SK-N-SH treated with all-trans-retinoic acid at 6 μM for 48 hours (cell line): ENCODE measurements around the gene SDC4.

Experiments used
- ATAC-seq: fragments of 200-7000 bp; cut with Tn5 transposase; 3 replicates; pipeline ENCODE4 v1.9.1; 2020; ENCODE audit warnings: mild to moderate bottlenecking, moderate library complexity
- ARNTL ChIP-seq: fragments of 450-650 bp; formaldehyde crosslinking; IDR thresholded peaks from 2 replicates; pipeline ENCODE4 v1.5.0; 2020; ENCODE audit warnings: low read depth, mild to moderate bottlenecking, moderate library complexity, borderline replicate concordance
- BACH2 ChIP-seq: fragments of 250-450 bp; sonication (Bioruptor Pico); IDR thresholded peaks from 2 replicates; pipeline ENCODE4 v1.9.0; 2021; ENCODE audit warnings: mild to moderate bottlenecking, borderline replicate concordance
- CSDC2 ChIP-seq: fragments of 250-450 bp; sonication (Bioruptor Pico); IDR thresholded peaks from 2 replicates; pipeline ENCODE4 v1.5.0; 2020; ENCODE audit warnings: mild to moderate bottlenecking, moderate library complexity
- ESRRG ChIP-seq: fragments of 250-450 bp; sonication (Bioruptor Pico); IDR thresholded peaks from 2 replicates; pipeline ENCODE4 v1.6.1; 2021; ENCODE audit warnings: mild to moderate bottlenecking
- GLIS3 ChIP-seq: fragments of 250-450 bp; sonication (Bioruptor Pico); IDR thresholded peaks from 2 replicates; pipeline ENCODE4 v1.5.0; 2020; ENCODE audit warnings: mild to moderate bottlenecking, moderate library complexity
- ISL1 ChIP-seq: fragments of 250-450 bp; sonication (Bioruptor Pico); IDR thresholded peaks from 2 replicates; pipeline ENCODE4 v2.1.2; 2022; ENCODE audit warnings: mild to moderate bottlenecking, moderate library complexity
- OSR1 ChIP-seq: fragments of 250-450 bp; sonication (Bioruptor Pico); IDR thresholded peaks from 2 replicates; pipeline ENCODE4 v1.8.0; 2022; ENCODE audit warnings: moderate library complexity, mild to moderate bottlenecking, inconsistent platforms
- PPARA ChIP-seq: fragments of 250-450 bp; sonication (Bioruptor Pico); IDR thresholded peaks from 2 replicates; pipeline ENCODE4 v1.5.0; 2020; ENCODE audit warnings: mild to moderate bottlenecking, borderline replicate concordance
- RARB ChIP-seq: fragments of 250-450 bp; sonication (Bioruptor Pico); IDR thresholded peaks from 2 replicates; pipeline ENCODE4 v1.8.0; 2021; ENCODE audit warnings: mild to moderate bottlenecking, moderate library complexity
- SNAI2 ChIP-seq: fragments of 250-450 bp; sonication (Bioruptor Pico); IDR thresholded peaks from 2 replicates; pipeline ENCODE4 v1.5.0; 2020; ENCODE audit warnings: mild to moderate bottlenecking, moderate library complexity
- TCF4 ChIP-seq: fragments of 250-450 bp; sonication (Bioruptor Pico); IDR thresholded peaks from 2 replicates; pipeline ENCODE4 v1.8.0; 2021; ENCODE audit warnings: mild to moderate bottlenecking, moderate library complexity, borderline replicate concordance
- TOX ChIP-seq: fragments of 250-450 bp; sonication (Bioruptor Pico); IDR thresholded peaks from 2 replicates; pipeline ENCODE4 v1.8.0; 2021; ENCODE audit warnings: mild to moderate bottlenecking, moderate library complexity, borderline replicate concordance
- ZC3H10 ChIP-seq: fragments of 250-450 bp; sonication (Bioruptor Pico); IDR thresholded peaks from 2 replicates; pipeline ENCODE4 v1.5.1; 2021; ENCODE audit warnings: mild to moderate bottlenecking, moderate library complexity
- ZFP3 ChIP-seq: fragments of 250-450 bp; sonication (Bioruptor Pico); IDR thresholded peaks from 2 replicates; pipeline ENCODE4 v1.5.0; 2020; ENCODE audit warnings: mild to moderate bottlenecking, moderate library complexity
- ZFP30 ChIP-seq: fragments of 450-650 bp; formaldehyde crosslinking; IDR thresholded peaks from 2 replicates; pipeline ENCODE4 v1.5.0; 2022; ENCODE audit warnings: mild to moderate bottlenecking, moderate library complexity
- ZNF565 ChIP-seq: fragments of 450-650 bp; formaldehyde crosslinking; conservative IDR thresholded peaks from 2 replicates; pipeline ENCODE4 v1.5.0; 2020; ENCODE audit warnings: low read depth, mild to moderate bottlenecking, moderate library complexity
- ZNF70 ChIP-seq: fragments of 450-650 bp; formaldehyde crosslinking; IDR thresholded peaks from 2 replicates; pipeline ENCODE4 v1.5.0; 2020; ENCODE audit warnings: mild to moderate bottlenecking, moderate library complexity
- ZNF8 ChIP-seq: fragments of 450-650 bp; formaldehyde crosslinking; IDR thresholded peaks from 2 replicates; pipeline ENCODE4 v1.5.0; 2020; ENCODE audit warnings: mild to moderate bottlenecking, moderate library complexity
- TF ChIP-seq, protein P1 (sequence below): fragments of 250-450 bp; sonication (Bioruptor Pico); IDR thresholded peaks from 2 replicates; pipeline ENCODE4 v1.8.0; 2021; ENCODE audit warnings: low read depth, mild to moderate bottlenecking, moderate library complexity, borderline replicate concordance
- TF ChIP-seq, protein P2 (sequence below): fragments of 250-450 bp; sonication (Bioruptor Pico); IDR thresholded peaks from 2 replicates; pipeline ENCODE4 v1.5.0; 2020; ENCODE audit warnings: mild to moderate bottlenecking, moderate library complexity
- TF ChIP-seq, protein P3 (sequence below): fragments of 250-450 bp; sonication (Bioruptor Pico); IDR thresholded peaks from 2 replicates; pipeline ENCODE4 v1.8.0; 2020; ENCODE audit warnings: mild to moderate bottlenecking, moderate library complexity, borderline replicate concordance
- TF ChIP-seq, protein P4 (sequence below): fragments of 250-450 bp; sonication (Bioruptor Pico); IDR thresholded peaks from 2 replicates; pipeline ENCODE4 v1.5.1; 2020; ENCODE audit warnings: low read depth, mild to moderate bottlenecking, moderate library complexity

Gene SDC4

DNA sequence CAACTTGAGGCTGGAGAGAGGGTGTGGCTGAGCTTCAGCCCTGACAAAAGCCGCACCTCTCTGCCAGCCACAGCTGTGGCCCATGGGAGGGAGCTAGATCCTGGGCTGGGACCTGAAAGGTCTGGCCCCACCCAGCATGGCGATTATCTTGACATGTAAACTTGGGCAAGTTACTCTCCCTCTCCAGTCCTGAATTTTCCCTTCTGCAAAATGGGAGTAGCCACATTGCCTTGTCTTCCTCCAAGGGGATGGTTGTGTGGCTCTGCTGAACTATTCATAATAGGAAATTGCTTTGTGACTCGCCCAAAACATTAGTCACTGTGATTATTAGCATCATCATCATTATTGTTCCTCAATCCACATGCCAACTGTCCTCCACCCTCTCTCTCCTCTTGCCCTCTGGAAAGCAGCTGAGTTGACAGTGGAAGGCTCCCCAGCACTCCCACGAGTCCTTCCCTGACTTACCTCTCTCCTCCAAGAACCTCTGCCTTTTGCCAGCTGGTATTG lies 64.6 kb downstream of the SDC4 start:
- ATAC-seq, result no peak
- TF ChIP-seq ZFP3, result no peak
- TF ChIP-seq CSDC2 (CRISPR knock-in tag), result no peak
- TF ChIP-seq RARB (CRISPR knock-in tag), result no peak
- TF ChIP-seq, protein P1, sequence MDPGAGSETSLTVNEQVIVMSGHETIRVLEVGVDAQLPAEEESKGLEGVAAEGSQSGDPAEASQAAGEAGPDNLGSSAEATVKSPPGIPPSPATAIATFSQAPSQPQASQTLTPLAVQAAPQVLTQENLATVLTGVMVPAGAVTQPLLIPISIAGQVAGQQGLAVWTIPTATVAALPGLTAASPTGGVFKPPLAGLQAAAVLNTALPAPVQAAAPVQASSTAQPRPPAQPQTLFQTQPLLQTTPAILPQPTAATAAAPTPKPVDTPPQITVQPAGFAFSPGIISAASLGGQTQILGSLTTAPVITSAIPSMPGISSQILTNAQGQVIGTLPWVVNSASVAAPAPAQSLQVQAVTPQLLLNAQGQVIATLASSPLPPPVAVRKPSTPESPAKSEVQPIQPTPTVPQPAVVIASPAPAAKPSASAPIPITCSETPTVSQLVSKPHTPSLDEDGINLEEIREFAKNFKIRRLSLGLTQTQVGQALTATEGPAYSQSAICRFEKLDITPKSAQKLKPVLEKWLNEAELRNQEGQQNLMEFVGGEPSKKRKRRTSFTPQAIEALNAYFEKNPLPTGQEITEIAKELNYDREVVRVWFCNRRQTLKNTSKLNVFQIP (CRISPR knock-in tag), result no peak
- TF ChIP-seq ZC3H10 (CRISPR knock-in tag), result no peak
- TF ChIP-seq SNAI2 (CRISPR knock-in tag), result no peak
- TF ChIP-seq ZFP30, result no peak
- no peak for TF ChIP-seq ZNF565 (CRISPR knock-in tag)
- TF ChIP-seq ZNF8 (CRISPR knock-in tag), result no peak
- no peak for TF ChIP-seq ESRRG (CRISPR knock-in tag)
- no peak for TF ChIP-seq TCF4 (CRISPR knock-in tag)
- no peak for TF ChIP-seq PPARA
- no peak for TF ChIP-seq ARNTL (CRISPR knock-in tag)
- no peak for TF ChIP-seq OSR1 (CRISPR knock-in tag)

DNA sequence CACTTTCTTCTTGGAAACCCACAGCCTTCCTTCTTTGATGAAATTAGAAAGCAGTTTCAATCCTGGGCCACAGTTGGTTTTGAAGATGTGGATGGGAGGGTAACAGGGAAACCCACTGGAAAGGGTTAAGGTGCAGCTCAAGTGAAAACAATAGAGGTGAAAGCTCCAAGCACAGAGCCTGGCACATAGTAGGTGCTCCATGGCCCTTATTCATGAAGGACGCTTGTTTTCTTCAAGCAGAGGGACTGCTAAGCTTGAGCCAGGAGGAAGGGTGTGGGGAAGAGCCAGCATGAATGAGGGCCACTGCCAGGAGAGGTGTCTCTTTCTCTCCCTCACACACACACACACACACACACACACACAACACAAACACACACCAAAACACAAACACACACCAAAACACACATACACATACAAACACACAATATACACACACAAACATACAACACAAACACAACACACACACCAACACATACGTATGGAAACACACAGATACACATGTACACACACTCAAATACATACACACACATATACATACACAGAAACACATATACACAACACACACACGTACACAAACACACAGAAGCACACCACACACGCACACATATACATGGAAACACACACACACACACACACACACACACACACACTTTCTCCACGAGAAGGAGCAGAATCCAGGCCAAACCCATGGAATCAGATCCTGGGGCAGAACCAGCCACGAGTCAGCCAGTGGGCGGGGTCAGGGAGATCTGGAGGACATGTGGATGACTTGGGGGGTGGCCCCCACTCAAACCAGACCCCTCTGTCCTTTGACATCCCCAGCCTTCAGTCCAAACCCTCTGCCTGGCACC lies 65.3 kb downstream of the SDC4 start:
- TF ChIP-seq, protein P2, sequence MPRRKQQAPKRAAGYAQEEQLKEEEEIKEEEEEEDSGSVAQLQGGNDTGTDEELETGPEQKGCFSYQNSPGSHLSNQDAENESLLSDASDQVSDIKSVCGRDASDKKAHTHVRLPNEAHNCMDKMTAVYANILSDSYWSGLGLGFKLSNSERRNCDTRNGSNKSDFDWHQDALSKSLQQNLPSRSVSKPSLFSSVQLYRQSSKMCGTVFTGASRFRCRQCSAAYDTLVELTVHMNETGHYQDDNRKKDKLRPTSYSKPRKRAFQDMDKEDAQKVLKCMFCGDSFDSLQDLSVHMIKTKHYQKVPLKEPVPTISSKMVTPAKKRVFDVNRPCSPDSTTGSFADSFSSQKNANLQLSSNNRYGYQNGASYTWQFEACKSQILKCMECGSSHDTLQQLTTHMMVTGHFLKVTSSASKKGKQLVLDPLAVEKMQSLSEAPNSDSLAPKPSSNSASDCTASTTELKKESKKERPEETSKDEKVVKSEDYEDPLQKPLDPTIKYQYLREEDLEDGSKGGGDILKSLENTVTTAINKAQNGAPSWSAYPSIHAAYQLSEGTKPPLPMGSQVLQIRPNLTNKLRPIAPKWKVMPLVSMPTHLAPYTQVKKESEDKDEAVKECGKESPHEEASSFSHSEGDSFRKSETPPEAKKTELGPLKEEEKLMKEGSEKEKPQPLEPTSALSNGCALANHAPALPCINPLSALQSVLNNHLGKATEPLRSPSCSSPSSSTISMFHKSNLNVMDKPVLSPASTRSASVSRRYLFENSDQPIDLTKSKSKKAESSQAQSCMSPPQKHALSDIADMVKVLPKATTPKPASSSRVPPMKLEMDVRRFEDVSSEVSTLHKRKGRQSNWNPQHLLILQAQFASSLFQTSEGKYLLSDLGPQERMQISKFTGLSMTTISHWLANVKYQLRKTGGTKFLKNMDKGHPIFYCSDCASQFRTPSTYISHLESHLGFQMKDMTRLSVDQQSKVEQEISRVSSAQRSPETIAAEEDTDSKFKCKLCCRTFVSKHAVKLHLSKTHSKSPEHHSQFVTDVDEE (CRISPR knock-in tag), result no peak
- TF ChIP-seq ZNF8 (CRISPR knock-in tag), result no peak
- no peak for TF ChIP-seq ZNF70 (CRISPR knock-in tag)
- no peak for TF ChIP-seq TOX
- no peak for TF ChIP-seq RARB (CRISPR knock-in tag)
- TF ChIP-seq TCF4 (CRISPR knock-in tag), result no peak
- TF ChIP-seq, protein P3, sequence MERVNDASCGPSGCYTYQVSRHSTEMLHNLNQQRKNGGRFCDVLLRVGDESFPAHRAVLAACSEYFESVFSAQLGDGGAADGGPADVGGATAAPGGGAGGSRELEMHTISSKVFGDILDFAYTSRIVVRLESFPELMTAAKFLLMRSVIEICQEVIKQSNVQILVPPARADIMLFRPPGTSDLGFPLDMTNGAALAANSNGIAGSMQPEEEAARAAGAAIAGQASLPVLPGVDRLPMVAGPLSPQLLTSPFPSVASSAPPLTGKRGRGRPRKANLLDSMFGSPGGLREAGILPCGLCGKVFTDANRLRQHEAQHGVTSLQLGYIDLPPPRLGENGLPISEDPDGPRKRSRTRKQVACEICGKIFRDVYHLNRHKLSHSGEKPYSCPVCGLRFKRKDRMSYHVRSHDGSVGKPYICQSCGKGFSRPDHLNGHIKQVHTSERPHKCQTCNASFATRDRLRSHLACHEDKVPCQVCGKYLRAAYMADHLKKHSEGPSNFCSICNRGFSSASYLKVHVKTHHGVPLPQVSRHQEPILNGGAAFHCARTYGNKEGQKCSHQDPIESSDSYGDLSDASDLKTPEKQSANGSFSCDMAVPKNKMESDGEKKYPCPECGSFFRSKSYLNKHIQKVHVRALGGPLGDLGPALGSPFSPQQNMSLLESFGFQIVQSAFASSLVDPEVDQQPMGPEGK (CRISPR knock-in tag), result no peak
- TF ChIP-seq, protein P4, sequence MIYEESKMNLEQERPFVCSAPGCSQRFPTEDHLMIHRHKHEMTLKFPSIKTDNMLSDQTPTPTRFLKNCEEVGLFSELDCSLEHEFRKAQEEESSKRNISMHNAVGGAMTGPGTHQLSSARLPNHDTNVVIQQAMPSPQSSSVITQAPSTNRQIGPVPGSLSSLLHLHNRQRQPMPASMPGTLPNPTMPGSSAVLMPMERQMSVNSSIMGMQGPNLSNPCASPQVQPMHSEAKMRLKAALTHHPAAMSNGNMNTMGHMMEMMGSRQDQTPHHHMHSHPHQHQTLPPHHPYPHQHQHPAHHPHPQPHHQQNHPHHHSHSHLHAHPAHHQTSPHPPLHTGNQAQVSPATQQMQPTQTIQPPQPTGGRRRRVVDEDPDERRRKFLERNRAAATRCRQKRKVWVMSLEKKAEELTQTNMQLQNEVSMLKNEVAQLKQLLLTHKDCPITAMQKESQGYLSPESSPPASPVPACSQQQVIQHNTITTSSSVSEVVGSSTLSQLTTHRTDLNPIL (CRISPR knock-in tag), result no peak
- no peak for TF ChIP-seq ARNTL (CRISPR knock-in tag)
- TF ChIP-seq, protein P1 (CRISPR knock-in tag), result no peak
- no peak for TF ChIP-seq ZNF565 (CRISPR knock-in tag)
- TF ChIP-seq ZFP30, result no peak
- no peak for TF ChIP-seq SNAI2 (CRISPR knock-in tag)

DNA sequence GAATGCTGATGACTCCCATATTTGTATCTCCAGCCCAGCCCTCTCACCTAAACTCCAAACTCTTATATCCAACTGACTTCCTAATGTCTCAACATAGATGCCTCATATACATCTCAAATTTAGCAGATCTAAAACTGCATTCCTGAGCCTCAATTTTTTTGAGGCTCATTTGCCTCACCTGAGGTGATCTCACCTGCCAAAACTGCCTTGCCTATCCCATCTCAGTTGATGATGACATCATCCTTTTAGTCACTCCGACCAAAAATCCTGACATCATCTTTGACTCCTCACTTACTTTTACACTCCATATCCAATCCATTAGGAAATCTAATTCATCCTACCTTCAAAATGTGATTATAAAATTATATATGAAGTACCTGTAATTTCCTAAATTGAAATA lies 68.2 kb downstream of the SDC4 start:
- TF ChIP-seq ZFP3 (no peak), ARNTL (CRISPR knock-in tag) (no peak), ISL1 (CRISPR knock-in tag) (no peak), ZNF8 (CRISPR knock-in tag) (no peak), CSDC2 (CRISPR knock-in tag) (no peak), ZC3H10 (CRISPR knock-in tag) (no peak), BACH2 (no peak), RARB (CRISPR knock-in tag) (no peak), ZNF70 (CRISPR knock-in tag) (no peak), GLIS3 (CRISPR knock-in tag) (no peak), SNAI2 (CRISPR knock-in tag) (no peak)
- TF ChIP-seq, protein P3 (CRISPR knock-in tag), result no peak
- TF ChIP-seq, protein P1 (CRISPR knock-in tag), result no peak
- no peak for ATAC-seq

More for the DNA sequence above, 65.3 kb downstream of the SDC4 start:
- no peak for ATAC-seq
